8988T (cell line): ENCODE measurements around the gene RFX1.

Source experiments
- DNase-seq: peaks from one replicate; pipeline ENCODE4 v3.0.0; 2011

The RFX1 gene

DNA sequence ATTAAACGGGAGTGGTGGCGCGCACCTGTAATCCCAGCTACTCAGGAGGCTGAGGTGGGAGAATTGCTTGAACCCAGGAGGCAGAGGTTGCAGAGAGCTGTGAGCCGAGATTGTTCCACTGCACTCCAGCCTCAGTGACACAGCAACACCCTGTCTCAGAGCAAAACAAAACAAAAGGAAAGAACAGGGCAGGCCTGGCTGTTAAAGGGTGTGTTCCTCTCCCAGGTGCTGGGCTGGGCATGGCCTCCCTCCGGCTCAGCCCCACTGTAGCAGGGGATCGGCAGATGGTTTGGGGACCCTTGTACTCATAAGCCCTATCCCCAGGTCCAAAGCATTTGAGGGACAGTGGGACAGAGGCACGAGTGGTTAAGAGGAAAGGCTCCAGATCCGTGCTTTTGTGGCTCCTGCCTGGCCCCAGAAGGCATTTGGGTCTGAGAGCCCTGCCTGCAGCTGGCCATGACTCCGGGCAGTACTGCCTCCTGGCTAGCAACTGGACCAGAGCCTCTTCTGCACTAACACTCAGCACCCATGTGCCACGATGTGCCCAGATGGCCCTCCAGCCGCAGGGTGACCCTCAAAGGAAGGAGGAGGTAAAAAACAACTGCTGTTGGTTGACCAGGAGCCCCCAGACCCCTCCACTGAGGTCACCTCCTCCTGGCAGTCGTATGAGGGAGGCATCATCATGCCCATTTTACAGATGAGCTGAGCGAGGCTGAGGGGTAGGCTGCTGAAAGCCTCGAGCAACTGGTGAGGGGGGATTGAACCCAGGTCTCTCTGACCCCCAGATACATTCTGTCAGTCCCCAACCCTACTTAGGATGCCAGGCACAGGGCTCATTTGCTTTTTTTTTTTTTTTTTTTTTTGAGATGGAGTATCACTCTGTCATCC is 10.0 kb downstream of the RFX1 start:
- no peak for DNase-seq

DNA sequence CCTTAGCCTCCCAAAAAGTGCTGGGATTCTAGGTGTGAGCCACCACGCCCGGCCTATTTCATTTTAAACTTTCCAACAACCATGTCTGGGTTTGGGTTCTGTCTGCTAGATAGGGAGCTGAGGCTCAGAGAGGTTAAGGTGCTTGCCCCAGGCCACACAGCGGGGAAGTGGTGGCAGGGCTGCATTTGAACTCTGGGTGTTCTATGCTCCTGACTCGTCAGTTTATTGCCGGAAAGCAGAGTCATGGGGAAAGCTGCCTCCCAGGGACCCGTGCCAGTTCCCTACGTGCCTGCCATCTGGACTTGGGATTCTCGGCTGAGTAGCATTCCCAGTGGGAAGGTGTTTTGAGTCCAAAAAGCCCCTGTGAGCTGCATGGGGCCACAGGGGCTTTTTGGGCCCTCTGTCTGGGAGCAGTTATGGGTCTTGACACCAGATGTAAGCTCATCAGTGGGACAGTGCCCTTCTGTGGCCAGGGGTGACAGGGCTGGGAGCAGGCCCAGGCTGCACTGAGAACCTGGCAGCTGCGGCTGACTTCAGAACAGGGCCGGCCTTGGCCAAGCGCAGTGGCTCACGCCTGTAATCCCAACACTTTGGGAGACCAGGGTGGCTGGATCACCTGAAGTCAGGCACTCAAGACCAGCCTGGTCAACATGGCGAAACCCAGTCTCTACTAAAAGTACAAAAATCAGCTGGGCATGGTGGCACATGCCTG is 10.9 kb downstream of the RFX1 start:
- DNase-seq, result no peak

DNA sequence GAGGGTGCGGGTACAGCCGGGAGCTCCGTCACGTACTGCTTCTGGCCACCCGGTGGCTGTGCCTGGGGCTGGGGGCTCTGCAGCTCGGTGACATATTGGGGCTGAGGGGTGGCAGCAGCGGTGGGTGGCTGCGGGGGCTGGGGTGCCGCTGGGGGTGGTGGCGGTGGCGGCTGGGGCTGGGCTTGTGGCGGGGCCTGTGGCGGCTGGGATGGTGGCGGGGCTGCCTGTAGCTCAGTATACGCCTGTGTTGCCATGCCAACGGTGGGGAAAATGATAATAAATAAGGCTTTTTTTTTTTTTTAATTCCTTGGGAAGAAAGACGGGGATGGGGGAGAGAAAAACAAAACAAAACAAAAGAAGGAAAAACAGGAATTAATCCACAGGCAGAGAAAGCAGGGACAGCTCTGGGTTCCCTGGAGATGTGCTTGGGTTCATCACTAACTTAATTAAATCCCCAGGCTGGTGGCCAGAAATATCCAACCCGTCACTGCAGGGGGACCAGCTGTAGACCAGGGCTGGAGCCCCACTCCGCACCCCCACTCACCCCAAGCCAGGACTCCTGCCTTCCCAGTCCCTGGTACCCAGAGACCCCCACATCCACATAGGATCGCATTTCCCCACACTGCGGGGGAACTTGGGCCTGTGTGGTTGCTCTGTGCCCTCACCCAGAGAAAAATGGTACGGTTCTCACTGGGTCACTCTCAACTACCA is 12.4 kb downstream of the RFX1 start:
- no peak for DNase-seq

DNA sequence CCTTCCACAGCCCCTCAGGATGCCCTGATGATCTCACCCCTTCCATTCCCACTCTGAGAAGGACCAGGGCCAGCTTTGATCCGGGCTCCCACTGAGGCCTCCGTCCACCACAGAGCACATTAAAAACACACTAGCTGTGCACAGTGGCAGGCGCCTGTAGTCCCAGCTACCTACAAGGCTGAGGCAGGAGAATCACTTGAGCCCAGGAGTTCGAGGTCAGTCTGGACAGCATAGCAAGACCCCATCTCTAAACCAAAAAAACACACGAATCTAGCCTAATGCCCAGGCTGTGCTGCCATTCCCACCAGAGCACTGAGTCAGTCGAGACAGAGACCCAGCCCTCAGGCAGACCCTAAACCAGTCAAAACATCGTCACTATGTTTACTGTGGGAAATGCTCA is 14.1 kb downstream of the RFX1 start:
- no peak for DNase-seq

DNA sequence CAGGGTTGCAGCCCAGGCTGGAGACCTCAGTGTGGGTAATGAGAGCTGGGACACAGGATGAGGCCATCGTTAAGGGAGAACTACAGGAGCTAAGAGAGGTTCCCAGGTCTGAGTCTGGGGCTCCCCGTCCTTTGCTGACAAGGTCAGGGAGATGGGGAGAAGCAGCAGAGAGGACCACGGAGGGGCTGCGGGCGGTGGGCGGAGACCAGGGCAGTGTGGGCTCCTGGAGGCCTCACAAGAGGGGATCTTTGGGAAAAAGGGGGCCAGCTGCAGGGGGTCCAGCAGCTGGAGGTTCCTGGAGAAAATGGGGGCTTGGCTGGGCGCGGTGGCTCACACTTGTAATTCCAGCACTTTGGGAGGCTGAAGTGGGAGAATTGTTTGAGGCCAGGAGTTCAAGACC is 16.0 kb downstream of the RFX1 start:
- no peak for DNase-seq

DNA sequence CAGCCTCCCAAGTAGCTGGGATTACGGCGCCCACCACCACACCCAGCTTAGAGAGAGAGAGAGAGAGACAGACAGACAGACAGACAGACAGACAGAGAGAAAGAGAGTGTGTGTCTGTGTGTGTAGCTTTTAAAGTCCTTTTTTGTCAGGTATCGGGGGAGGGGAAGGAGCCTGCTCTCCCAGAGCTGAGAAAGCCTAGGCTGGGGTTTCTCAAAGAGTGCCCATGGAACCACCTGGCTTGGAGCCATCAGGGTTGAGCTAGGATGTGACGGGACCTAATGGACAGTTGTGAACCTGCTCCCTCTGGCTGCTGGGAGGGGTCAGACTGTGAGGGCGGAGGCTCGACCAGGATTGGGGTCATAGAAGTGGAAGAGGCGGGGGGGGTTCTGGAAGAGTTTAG is 16.6 kb downstream of the RFX1 start:
- no peak for DNase-seq

DNA sequence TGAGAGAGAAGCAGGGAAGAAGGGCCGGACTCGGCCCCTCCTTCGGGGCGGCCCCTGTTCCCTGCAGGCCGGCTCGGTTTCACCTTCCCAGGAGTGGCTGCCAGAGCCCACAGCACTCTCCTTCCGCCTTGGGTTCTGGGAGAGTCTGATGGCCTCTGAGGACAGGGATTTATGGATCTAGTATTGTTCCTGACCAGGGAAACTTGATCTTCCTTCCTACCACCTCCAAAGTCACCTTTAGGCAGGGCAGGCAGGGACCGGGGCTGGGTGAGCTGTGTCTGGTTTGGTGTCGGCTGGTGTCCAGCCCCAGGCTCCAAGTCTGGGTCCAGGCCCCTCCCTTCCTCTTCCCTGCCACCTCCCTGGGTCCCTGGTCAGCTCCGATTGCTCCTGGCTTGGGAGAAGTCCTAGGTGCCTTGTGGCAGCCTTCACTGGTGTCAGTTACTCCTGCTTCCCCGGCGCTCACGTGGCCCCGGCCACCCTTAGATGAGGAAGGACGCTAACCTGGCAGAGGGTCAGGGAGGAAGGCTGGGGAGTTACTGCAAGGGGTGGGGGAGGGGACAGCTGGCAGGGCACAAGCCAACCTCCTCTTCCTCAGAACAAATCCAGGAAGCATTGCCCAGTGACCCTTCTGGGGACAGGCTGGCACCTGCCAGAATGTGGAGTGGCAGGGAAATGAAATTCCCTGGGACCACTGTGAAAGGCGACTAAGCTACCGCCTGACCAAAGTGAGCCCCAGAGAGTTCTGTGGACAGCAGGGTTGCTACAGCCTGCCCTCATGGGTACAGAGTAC is 18.8 kb downstream of the RFX1 start:
- peak; percentile 19 for DNase-seq

DNA sequence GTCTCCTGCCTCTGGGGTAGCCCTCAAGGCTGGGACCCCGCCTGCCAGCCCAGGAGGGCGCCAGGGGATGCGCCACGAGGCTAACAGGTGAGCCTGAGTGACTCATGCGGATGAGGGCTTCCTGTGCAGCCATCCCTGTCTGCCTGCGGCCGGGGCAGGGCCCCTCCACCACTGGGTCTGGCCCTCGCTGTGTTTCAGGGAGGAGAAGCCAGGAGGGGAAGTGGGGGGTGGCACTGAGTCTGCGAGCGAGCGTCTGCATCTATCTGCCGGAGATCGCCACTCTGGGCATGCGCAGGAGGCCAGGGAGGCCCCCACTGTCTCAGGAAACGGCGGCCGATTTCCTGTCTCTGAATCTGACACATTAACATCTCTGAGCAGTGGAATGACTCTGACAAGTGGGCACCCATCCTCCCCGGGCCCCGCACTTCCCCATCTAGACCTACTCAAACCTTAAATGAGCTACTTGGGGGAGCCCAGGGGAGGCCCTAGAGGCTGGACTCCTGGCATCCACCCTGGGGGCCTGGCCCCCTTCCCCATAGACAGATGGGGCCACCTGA is 19.7 kb downstream of the RFX1 start:
- DNase-seq, result peak; percentile 80

DNA sequence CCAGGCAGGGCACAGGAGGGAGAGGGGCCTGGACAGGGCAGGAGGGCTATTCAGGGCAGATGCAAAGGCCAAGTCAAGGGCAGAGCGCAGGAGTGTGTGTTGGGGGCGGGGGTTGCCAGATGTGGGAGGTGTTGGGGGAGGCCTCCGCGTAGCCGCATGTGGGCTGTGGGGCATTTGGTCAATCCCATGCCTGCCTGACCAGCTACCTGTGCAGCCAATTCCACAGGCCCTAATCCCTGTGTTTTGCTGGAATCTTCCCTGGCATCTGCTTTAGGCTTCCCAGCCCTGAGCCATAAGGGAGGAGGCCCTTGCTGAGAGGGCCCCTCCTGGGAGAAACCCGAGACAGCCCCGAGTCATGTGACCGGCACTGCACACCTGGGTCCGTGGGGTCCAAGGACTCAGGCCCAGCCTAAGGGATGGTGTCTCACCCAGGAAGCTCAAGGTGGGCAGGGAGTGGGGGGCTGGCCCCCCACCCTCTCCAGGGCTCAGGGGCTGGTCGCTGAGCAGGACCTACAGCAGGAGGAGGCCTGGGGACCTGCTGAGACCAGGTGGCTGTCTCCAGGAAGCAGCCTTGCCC is 20.3 kb downstream of the RFX1 start:
- DNase-seq, result peak; percentile 26

DNA sequence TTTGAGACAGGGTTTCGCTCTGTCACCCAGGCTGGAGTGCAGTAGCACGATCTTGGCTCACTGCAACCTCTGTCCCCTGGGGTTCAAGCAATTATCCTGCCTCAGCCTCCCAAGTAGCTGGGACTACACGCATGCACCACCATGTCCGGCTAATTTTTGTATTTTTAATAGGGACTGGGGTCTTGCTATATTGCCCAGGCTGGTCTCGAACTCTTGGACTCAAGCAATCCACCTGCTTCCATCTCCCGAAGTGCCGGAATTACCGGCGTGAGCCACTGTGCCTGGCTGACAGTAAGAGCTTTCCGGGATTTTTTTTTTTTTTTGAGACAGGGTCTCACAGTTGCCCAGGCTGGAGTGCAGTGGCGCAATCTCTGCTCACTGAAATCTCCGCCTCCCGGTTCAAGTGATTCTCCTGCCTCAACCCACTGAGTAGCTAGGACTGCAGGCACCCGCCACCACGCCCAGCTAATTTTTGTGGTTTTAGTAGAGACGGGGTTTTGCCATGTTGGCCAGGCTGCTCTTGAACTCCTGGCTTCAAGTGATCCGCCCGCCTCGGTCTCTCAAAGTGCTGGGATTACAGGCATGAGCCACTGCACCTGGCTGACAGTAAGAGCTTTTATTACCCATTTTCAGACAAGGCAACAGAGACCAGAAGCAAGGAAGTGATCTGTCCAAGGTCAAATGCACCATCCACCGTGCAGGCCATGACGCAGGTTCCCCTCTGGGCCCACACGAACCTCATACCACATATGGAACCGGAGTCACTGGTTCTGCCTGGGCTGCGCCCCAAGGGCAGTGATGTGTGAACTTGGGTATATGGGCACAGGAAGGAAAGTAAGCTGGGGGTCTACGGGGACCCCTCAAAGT is 21.0 kb downstream of the RFX1 start:
- no peak for DNase-seq

DNA sequence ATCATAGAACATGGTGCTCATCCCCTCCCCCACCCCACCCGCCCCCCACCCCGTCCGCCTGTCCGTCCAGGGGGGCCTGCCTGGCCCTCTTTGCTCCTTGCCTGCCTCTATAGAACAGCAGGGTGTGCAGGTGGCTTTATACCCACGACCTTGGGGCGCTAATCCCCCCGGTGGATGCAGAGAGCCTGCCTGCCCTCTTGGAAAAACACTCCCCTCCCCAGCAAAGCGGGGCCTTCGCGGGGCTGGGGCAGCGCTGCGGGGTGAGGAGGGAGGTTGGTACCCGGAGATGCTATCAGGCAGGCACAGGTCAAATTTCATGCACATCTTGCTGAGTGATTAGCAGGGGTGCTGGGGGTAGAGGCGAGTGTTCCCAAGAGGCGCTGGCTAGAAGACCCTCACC is 21.9 kb downstream of the RFX1 start:
- peak; percentile 20 for DNase-seq

DNA sequence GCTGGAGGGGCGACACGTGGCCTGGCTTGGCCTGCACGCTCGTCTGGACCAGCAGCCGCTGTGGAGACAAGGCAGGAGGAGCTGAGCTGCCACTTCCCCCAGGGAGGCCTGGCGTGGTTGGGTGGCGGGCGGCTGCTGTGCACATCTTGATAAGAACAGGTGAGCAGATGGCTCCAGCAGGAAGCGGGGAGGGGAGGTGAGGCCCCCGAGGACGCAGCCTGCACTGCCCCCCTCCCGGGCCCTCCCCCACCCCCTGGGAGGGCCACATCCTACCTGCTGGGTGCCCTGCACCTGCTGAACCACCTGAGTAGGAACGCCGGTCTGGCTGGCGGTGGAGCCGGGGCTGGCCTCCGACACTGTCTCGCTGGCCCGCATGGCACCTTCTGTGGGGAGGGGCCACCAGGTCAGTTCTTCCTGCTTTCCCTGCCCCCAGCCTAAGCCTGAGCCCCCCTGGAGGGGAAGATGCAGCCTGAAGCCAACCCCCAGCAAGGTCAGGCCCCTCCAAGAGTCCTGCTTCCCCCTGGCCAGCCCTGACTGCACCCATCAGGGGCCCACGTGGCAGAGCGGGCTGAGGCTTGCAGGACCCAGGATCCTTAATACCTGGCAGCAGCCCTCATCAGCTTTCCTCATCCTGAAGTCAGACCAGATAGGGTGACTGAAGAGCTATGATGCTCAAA is 22.8 kb downstream of the RFX1 start:
- DNase-seq, result no peak

DNA sequence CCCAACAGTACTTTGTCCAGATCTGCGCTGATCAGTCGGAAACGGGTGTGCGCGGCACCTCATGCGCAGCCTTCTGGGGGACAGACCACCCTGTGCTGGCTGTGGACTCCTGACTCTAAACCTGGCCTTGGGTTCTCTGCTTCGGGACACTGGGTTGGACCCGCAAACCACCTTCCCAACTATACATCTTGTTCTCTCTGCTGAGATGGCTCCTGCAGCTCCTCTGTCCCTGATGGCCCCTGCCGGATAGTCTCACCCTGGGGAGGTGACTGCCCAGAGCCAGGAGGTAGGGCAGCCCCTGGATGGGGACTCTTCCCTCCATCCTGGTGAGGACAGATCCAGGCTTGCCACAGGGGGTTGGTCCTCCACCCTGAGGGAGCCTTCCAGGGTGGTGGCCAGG is 23.3 kb downstream of the RFX1 start:
- no peak for DNase-seq

DNA sequence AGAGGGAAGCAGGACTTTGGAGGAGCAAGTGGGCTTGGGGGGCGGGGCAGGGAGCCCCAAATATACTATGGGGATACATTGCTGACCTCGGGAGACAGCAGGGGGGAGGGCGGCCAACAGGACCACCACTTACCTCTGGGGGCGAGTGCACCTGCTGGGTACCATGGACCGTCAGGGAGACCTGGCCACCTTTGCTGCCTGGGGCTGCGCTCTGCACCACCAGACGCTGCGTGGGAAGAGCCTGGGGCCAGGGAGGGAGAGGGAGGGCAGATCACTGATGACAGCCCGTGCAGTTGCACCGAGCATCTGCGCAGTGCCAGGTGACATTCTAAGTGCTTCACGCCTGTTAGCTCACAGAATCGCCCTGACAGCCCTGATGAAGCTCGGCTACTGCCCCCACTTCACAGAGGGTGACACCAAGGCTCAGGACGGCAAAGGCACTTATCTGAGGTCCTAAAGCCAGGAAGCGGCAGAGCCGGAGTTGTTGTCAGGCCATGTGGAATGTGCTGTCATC is 24.1 kb downstream of the RFX1 start:
- no peak for DNase-seq

DNA sequence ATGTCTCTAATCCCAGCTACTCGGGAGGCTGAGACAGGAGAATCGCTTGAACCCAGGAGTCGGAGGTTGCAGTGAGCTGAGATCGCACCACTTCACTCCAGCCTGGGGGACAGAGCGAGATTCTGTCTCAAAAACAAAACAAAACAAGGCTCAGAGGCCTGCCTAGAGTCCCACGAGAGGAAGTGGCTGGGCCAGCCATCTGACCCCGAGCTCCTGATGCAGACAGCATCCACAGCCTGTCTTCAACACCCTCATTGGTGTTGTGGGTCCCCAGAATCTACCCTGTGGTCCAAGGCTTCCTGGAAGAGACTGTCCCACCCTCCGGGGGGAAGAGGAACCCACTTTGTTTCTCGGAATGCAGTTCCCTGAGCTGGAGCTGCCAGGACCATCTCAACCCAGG is 24.7 kb downstream of the RFX1 start:
- no peak for DNase-seq

DNA sequence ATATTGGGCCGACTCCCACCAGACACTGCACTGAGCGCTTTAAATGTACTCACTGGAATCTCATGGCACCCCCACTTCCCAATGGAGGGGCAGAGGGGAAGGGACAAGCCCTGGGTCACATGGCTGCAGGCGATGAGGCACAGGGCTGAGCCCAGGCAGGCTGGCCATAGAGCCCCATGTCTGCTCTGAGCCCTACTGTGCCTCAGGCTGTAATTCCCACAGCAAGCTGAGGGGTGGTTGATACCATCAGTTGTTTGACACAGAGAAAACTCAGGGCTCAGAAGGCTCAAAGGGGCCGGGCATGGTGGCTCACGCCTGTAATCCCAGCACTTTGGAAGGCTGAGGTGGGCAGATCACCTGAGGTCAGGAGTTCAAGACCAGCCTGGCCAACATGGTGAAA is 25.1 kb downstream of the RFX1 start:
- no peak for DNase-seq

DNA sequence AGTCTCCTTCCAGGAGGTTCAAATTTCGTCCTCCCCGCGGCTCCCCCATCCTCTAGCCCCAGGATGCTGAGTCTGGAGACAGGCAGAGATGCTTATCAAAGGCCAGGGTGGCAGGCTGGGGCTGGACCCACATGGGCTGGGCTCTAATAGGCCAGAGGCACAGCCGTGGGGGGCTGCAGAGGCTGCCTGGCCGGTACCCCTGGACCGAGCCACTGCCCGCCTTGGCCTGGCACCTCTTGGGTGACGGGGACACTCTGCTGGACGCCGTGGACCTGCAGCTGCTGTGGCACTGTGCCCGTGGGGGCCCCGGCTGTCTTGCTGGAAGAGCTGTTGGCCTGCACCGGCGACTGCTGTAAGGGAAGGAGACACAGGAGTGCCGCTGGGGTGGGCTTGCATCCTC is 25.8 kb downstream of the RFX1 start:
- DNase-seq, result no peak

DNA sequence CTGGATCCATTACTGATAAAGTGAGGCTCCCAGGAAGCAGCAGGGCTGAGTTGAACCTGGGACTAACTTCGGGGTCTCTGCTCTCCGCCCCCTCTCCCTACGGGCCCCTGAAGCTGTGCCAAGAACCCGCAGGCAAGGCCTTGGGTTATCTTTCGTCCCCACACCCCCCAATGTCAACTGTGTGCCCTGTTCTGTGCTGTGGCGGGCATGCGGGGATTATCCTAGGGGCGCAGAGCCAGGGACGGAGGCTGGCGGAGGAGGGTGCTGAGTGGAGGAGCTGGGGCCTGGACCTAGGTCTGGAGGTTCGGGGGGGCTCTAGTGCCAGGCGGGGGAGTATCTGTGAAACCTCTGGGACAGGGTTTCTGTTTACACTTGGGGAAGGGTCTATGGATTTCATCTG is 26.4 kb downstream of the RFX1 start:
- DNase-seq, result no peak

DNA sequence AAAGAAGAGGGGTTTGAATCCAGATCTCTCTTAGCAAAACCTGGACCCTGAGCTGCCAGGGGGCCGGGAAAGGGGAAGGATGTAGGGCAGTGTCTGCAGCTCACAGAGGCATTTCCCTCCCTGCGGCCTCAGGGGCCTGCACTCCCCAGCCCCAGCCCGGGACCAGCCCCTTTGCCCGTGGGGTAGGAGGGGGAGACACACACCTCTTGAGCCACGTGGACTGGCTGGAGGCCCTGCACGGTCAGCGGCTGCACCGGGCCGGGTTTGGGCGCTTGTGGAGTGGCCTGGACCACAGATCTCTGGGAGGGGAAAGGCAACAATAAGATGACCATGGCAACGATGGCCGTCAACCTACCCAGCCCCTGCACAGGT is 26.9 kb downstream of the RFX1 start:
- DNase-seq, result no peak
